SJSA1 (cell line): ENCODE measurements around the gene ALB. TPM values are rescaled to one million over a fixed set of nuclear protein-coding genes. Genes with fewer than 3 reads are reported as not detected.

ENCODE experiments used
- DNase-seq, 2 experiments: peaks; one replicate each; pipeline ENCODE4 v3.0.0-alpha.2; 2015 to 2020; ENCODE audit warnings: low spot score in 2 of 2, low read depth in 1 of 2
- H3K27ac ChIP-seq: fragments of 250-450 bp; sonication (Bioruptor Pico); 2 replicates; pipeline ENCODE4 v1.5.1; 2020; ENCODE audit warnings: mild to moderate bottlenecking, moderate library complexity
- H3K27me3 ChIP-seq: fragments of 250-450 bp; sonication (Bioruptor Pico); replicated peaks from 2 replicates; pipeline ENCODE4 v1.5.1; 2020; ENCODE audit warnings: mild to moderate bottlenecking, moderate library complexity
- H3K36me3 ChIP-seq: fragments of 250-450 bp; sonication (Bioruptor Pico); 2 replicates; pipeline ENCODE4 v1.5.1; 2020; ENCODE audit warnings: mild to moderate bottlenecking
- H3K4me1 ChIP-seq: fragments of 250-450 bp; sonication (Bioruptor Pico); replicated peaks from 2 replicates; pipeline ENCODE4 v1.6.1; 2021; ENCODE audit warnings: mild to moderate bottlenecking
- H3K4me3 ChIP-seq: fragments of 250-450 bp; sonication (Bioruptor Pico); 2 replicates; pipeline ENCODE4 v1.5.1; 2020; ENCODE audit warnings: mild to moderate bottlenecking
- H3K9me3 ChIP-seq: fragments of 250-450 bp; sonication (Bioruptor Pico); replicated peaks from 2 replicates; pipeline ENCODE4 v1.5.1; 2020; ENCODE audit warnings: mild to moderate bottlenecking
- total RNA-seq: library from RNA; depleted of rRNA; stranded (reverse); fragments of >200 nt; shearing (Covaris generic); gene quantifications from 2 replicates; pipeline ENCODE4 v1.2.3, GENCODE V29; 2014

ALB gene
- total RNA-seq, 1 experiment from 2014 or later, result not detected

DNA sequence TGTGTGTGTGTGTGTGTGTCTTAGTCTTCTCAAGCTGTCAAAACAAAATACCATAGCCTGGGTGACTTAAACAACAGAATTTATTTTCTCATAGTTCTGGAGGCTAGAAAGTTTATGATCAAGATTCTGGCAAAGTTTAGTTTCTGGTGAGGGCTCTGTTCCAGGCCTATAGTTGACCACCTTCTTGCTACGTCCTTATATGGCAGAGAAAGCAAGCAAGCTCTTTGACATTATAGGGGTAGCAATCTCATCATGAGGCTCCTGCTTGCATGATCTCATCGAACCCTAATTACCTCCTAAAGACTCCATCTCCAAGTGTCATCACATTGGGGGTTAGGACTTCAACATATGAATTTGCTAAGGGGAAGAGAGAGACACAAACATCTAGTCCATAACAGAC is 25.0 kb downstream of the ALB start:
- Histone ChIP-seq H3K36me3 (no peaks in the 10 kb centered on the region), H3K9me3 (no peaks in the 10 kb centered on the region; the same call in 1 of the 2 replicates), H3K4me1 (no peaks in the 10 kb centered on the region), H3K27me3 (peaks cover 17% of the 10 kb centered on the region; the same call in 1 of the 2 replicates), H3K27ac (no peak overlapping the region), H3K4me3 (no peak overlapping the region)
- DNase-seq, result no peak

DNA sequence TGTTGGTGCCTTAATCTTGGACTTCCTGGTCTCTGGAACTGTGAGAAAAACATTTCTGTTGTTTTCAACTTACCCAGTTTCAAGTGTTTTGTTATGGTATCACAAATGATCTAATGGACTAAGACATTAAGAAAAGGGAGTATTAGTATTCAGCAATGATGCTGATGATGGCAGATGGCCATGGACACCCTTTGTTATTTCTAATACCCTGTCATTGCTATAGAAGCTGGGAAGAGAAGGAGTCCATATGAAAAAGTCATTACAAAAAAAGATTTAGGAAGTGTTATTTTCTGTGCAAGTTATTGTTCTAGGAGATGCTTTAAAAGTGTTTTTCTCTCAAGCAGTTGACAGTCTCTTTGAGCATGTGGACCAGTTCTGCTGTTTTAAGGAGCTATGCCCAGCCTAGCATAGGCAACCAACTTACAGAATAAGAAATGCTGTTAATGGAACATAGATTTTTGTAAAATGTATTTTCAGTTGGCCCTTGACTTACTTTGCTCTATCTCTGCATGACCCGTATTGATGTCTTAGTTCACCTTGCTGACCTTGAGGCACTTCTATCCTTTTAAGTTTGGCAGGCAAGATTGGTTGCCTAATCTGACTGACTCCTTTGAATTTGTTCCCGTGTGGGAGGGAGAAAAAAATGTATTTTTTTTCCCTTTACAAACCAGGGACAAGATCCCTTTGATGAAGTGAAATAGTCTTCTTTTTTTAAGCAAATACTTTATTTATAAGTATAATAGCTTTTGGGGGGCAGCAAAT is 25.9 kb downstream of the ALB start:
- H3K27ac ChIP-seq, result no peak overlapping the region
- H3K27me3 ChIP-seq, result peaks cover 17% of the 10 kb centered on the region; the same call in 1 of the 2 replicates
- H3K36me3 ChIP-seq, result no peaks in the 10 kb centered on the region
- no peak overlapping the region for H3K4me3 ChIP-seq
- no peaks in the 10 kb centered on the region for H3K4me1 ChIP-seq
- DNase-seq, result no peak
- no peaks in the 10 kb centered on the region; the same call in 1 of the 2 replicates for H3K9me3 ChIP-seq

DNA sequence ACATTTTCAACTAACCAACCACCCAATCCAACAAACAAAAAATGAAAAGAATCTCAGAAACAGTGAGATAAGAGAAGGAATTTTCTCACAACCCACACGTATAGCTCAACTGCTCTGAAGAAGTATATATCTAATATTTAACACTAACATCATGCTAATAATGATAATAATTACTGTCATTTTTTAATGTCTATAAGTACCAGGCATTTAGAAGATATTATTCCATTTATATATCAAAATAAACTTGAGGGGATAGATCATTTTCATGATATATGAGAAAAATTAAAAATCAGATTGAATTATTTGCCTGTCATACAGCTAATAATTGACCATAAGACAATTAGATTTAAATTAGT is 27.7 kb downstream of the ALB start:
- Histone ChIP-seq H3K4me3 (no peak overlapping the region), H3K36me3 (no peaks in the 10 kb centered on the region), H3K27ac (no peak overlapping the region), H3K9me3 (no peaks in the 10 kb centered on the region; the same call in 1 of the 2 replicates), H3K4me1 (no peaks in the 10 kb centered on the region), H3K27me3 (peaks cover 19% of the 10 kb centered on the region)
- DNase-seq, result no peak

DNA sequence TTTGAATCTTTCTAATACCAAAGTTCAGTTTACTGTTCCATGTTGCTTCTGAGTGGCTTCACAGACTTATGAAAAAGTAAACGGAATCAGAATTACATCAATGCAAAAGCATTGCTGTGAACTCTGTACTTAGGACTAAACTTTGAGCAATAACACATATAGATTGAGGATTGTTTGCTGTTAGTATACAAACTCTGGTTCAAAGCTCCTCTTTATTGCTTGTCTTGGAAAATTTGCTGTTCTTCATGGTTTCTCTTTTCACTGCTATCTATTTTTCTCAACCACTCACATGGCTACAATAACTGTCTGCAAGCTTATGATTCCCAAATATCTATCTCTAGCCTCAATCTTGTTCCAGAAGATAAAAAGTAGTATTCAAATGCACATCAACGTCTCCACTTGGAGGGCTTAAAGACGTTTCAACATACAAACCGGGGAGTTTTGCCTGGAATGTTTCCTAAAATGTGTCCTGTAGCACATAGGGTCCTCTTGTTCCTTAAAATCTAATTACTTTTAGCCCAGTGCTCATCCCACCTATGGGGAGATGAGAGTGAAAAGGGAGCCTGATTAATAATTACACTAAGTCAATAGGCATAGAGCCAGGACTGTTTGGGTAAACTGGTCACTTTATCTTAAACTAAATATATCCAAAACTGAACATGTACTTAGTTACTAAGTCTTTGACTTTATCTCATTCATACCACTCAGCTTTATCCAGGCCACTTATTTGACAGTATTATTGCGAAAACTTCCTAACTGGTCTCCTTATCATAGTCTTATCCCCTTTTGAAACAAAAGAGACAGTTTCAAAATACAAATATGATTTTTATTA is 28.3 kb downstream of the ALB start:
- Histone ChIP-seq H3K4me3 (no peak overlapping the region), H3K4me1 (no peaks in the 10 kb centered on the region), H3K36me3 (no peaks in the 10 kb centered on the region), H3K9me3 (no peaks in the 10 kb centered on the region; the same call in 1 of the 2 replicates), H3K27me3 (peaks cover 19% of the 10 kb centered on the region), H3K27ac (no peak overlapping the region)
- no peak for DNase-seq

DNA sequence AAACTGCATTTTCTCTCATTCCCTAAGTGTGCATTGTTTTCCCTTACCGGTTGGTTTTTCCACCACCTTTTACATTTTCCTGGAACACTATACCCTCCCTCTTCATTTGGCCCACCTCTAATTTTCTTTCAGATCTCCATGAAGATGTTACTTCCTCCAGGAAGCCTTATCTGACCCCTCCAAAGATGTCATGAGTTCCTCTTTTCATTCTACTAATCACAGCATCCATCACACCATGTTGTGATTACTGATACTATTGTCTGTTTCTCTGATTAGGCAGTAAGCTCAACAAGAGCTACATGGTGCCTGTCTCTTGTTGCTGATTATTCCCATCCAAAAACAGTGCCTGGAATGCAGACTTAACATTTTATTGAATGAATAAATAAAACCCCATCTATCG is 29.1 kb downstream of the ALB start:
- Histone ChIP-seq H3K27me3 (peaks cover 19% of the 10 kb centered on the region), H3K27ac (no peak overlapping the region), H3K9me3 (no peaks in the 10 kb centered on the region; the same call in 1 of the 2 replicates), H3K4me1 (no peaks in the 10 kb centered on the region), H3K36me3 (no peaks in the 10 kb centered on the region), H3K4me3 (no peak overlapping the region)
- DNase-seq, result no peak

DNA sequence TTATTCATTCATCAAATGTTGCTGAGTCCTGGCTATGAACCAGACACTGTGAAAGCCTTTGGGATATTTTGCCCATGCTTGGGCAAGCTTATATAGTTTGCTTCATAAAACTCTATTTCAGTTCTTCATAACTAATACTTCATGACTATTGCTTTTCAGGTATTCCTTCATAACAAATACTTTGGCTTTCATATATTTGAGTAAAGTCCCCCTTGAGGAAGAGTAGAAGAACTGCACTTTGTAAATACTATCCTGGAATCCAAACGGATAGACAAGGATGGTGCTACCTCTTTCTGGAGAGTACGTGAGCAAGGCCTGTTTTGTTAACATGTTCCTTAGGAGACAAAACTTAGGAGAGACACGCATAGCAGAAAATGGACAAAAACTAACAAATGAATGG is 30.2 kb downstream of the ALB start:
- Histone ChIP-seq H3K9me3 (no peaks in the 10 kb centered on the region), H3K4me3 (no peak overlapping the region), H3K36me3 (no peaks in the 10 kb centered on the region), H3K27ac (no peak overlapping the region), H3K27me3 (peaks cover 19% of the 10 kb centered on the region), H3K4me1 (no peaks in the 10 kb centered on the region)
- DNase-seq, result no peak

DNA sequence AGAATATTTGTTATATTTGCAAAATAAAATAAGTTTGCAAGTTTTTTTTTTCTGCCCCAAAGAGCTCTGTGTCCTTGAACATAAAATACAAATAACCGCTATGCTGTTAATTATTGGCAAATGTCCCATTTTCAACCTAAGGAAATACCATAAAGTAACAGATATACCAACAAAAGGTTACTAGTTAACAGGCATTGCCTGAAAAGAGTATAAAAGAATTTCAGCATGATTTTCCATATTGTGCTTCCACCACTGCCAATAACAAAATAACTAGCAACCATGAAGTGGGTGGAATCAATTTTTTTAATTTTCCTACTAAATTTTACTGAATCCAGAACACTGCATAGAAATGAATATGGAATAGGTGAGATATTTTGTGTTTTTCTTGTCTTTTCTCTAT is 31.9 kb downstream of the ALB start, which contains the start of gene AFP:
AFP (plus strand) TSS at position 238 of the 400 bp plus-strand sequence; CDS start at position 280, 42 bp downstream.
- no peak for DNase-seq
- no peak within 1 kb of the TSS for H3K27ac ChIP-seq
- no peak within 1 kb of the TSS for H3K4me3 ChIP-seq
- H3K9me3 ChIP-seq, result no peaks in the 10 kb centered on the region
- H3K36me3 ChIP-seq, result no peaks in the 10 kb centered on the region
- no peaks in the 10 kb centered on the region for H3K4me1 ChIP-seq
- peaks cover 9% of the 10 kb centered on the region; the same call in 1 of the 2 replicates for H3K27me3 ChIP-seq

DNA sequence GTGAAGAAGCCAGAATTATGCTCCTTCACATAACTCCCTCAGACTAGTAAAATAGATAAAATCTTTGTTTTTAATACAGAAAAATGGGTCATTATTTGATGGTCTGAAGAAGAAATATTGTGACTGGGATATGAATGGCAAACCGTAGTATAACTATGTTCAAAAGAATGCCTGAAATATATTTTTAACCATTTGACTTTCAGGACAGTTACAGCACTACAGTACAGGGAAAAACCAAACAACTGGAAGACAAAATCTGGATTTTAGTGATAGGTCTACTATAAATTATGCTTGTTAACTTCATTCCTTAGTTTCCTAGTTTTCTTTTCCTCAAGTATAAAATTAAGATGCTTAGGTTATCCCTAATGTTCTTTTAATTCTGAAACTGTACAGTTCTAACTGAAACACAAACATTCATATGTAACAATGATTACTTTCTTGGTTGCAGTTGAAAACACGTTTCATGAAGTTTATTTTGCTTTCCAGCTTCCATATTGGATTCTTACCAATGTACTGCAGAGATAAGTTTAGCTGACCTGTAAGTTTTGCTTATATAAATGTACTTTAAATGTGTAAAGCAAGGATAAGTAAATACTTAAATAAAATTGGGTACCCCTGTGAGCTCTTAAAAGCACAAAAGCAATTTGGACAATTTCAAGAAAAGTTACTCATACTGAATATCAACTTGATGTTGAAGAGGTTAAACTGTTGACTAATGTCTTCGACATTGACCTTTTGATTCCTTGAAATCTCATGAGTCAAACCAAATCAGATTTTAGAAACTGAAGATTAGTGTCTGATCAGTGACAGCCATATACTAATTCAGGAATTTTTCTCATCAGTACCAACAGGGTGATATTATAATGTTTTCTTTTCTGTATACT is 32.8 kb downstream of the ALB start:
- no peaks in the 10 kb centered on the region for H3K9me3 ChIP-seq
- H3K4me3 ChIP-seq, result no peak overlapping the region
- no peaks in the 10 kb centered on the region for H3K4me1 ChIP-seq
- no peak for DNase-seq
- no peak overlapping the region for H3K27ac ChIP-seq
- H3K27me3 ChIP-seq, result peaks cover 8% of the 10 kb centered on the region; the same call in 1 of the 2 replicates
- H3K36me3 ChIP-seq, result no peaks in the 10 kb centered on the region

DNA sequence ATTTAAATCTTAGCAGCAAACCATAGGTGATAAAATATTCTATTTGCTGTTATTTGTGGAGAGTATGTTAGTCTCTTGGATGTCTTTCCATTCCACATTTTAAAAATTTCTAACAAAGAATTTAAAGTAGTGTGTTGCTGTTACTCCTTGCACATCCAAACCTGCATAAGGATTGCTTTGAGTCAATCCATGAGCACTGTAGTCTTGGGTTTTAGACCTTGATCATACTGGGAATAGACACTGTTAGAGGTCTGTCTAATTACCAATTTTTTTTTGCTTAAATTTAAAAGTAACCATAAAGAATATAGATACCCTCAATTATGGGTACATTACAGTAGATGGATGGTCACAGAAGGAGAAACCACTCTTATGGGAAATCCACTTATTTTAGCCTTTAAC is 33.5 kb downstream of the ALB start:
- no peaks in the 10 kb centered on the region for H3K4me1 ChIP-seq
- no peaks in the 10 kb centered on the region for H3K9me3 ChIP-seq
- no peak overlapping the region for H3K27ac ChIP-seq
- H3K27me3 ChIP-seq, result peaks cover 2% of the 10 kb centered on the region; the same call in 1 of the 2 replicates
- no peak overlapping the region for H3K4me3 ChIP-seq
- no peaks in the 10 kb centered on the region for H3K36me3 ChIP-seq
- no peak for DNase-seq

DNA sequence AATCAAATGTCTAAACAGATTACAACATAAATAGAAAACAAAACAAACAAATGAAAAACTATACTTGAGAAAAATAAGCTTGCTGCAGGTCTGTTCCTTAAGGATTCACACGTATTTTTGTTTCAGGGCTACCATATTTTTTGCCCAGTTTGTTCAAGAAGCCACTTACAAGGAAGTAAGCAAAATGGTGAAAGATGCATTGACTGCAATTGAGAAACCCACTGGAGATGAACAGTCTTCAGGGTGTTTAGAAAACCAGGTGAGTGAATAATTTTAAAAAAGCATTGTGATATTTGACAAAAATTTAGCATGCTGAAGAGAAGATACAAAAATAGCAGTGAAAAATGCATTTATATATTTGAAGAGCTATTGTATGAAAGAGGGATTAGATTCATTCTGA is 34.0 kb downstream of the ALB start:
- no peak overlapping the region for H3K4me3 ChIP-seq
- no peaks in the 10 kb centered on the region for H3K9me3 ChIP-seq
- H3K27me3 ChIP-seq, result peaks cover 2% of the 10 kb centered on the region; the same call in 1 of the 2 replicates
- H3K27ac ChIP-seq, result no peak overlapping the region
- no peaks in the 10 kb centered on the region for H3K36me3 ChIP-seq
- no peak for DNase-seq
- H3K4me1 ChIP-seq, result no peaks in the 10 kb centered on the region

DNA sequence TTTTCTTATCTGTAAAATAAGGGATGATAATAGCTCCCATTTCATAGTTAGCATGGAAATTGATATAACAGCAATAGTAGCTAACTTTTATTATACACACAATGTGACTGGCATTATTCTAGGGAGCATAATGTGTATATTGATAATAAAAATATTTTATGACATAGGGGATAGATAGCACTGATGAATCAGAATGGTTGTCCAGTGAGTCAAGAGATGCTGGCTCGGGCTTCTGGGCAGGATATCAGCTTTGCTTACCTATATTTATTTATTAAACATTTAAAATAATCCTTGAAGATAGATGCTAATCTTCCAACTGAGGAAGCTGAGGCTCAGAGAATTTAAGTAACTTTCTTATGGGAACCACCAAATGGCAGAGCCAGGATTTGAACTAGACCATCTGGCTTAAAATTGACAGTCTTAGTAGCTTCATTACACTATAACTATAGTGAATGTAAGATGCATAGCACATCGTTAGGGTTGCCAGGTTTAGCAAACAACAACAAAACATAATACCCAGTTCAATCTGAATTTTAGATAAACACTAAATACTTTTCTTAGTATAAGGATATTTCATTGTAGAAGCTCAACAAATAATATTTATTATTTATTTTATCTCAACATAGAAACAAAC is 34.6 kb downstream of the ALB start:
- no peaks in the 10 kb centered on the region for H3K4me1 ChIP-seq
- H3K9me3 ChIP-seq, result no peaks in the 10 kb centered on the region
- peaks cover 8% of the 10 kb centered on the region; the same call in 1 of the 2 replicates for H3K27me3 ChIP-seq
- no peak overlapping the region for H3K27ac ChIP-seq
- H3K36me3 ChIP-seq, result no peaks in the 10 kb centered on the region
- no peak for DNase-seq
- no peak overlapping the region for H3K4me3 ChIP-seq

DNA sequence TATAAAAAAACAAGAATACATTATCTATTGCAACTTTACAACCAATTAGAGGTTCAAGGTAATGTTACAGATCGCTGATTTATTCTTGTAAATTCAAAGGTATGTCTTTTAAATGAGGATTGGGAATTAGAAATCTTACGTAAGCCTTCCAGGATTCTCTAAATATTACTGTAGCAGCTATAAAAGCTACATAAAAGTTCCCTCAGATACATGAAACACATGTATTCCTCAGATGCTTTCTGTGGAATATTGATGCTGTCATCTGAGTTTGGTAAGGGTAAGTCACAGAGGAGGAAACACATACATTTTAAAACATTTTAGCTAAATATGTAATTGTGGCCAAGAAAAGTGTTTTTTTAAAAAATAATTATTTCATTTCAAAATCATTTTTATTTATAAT is 35.4 kb downstream of the ALB start:
- Histone ChIP-seq H3K36me3 (no peaks in the 10 kb centered on the region), H3K9me3 (no peaks in the 10 kb centered on the region), H3K27ac (no peak overlapping the region), H3K4me3 (no peak overlapping the region), H3K4me1 (no peaks in the 10 kb centered on the region), H3K27me3 (peaks cover 9% of the 10 kb centered on the region; the same call in 1 of the 2 replicates)
- DNase-seq, result no peak

DNA sequence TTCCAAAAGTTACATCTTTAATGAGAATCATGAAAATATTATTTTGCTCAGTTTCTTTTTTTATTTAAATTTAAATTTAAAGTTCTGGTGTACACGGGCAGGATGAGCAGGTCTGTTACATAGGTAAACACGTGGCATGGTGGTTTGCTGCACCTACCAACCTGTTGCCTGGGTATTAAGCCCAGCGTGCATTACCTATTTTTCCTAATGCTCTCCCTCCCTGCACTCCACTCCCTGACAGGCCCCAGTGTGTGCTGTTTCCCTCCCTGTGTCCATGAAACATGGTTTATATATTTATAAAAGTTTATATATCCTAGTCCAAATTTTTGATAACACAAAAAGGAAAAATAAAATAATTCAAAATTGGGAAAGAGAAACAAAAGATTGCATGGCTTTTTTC is 35.9 kb downstream of the ALB start:
- peaks cover 9% of the 10 kb centered on the region; the same call in 1 of the 2 replicates for H3K27me3 ChIP-seq
- no peaks in the 10 kb centered on the region for H3K9me3 ChIP-seq
- no peak for DNase-seq
- no peak overlapping the region for H3K4me3 ChIP-seq
- H3K4me1 ChIP-seq, result no peaks in the 10 kb centered on the region
- H3K36me3 ChIP-seq, result no peaks in the 10 kb centered on the region
- no peak overlapping the region for H3K27ac ChIP-seq
